K562 (cell line): ENCODE measurements around the gene ADGRL3. TPM values are rescaled to one million over a fixed set of nuclear protein-coding genes. Genes with fewer than 3 reads are reported as not detected.

ENCODE experiments used
- ATAC-seq: fragments of 200-7000 bp; cut with Tn5 transposase; 3 replicates; pipeline ENCODE4 v1.9.1; 2020; ENCODE audit warnings: moderate library complexity
- BruUV-seq: library from RNA; stranded (reverse); fragments of 400-500 nt; replicated peaks from 2 replicates; lab custom pipeline; 2021; lab: Mats Ljungman, UMichigan
- CTCF ChIA-PET: fragments of 300-600 bp; formaldehyde crosslinking; extraction: SDS; loops from one replicate; lab custom pipeline; 2021; ENCODE audit warnings: low intra/inter-chr PET ratio; lab: Yijun Ruan, JAX
- POLR2A ChIA-PET: fragments of 300-600, 350-650 bp; sonication (Branson Sonifier 250); formaldehyde crosslinking; extraction: SDS; loops from one replicate; lab custom pipeline; 2021; ENCODE audit warnings: antibody characterized with exemption, inconsistent platforms; lab: Yijun Ruan, JAX
- DNase-seq, 4 experiments: peaks; one replicate each; pipeline versions ENCODE4 v3.0.0 to v3.0.0-alpha.2; 2011 to 2018; ENCODE audit warnings: low spot score in 3 of 4, mixed read lengths in 3 of 4; ENCODE audit errors: extremely low read depth in 1 of 4
- FAIRE-seq: peaks from 2 replicates; lab custom pipeline; 2011; peaks lifted over from hg19 to GRCh38; lab: Jason Lieb, UNC
- H2AFZ ChIP-seq: 2 replicates; pipeline ENCODE4 v1.6.0; 2011; ENCODE audit warnings: low read depth, low read length, control low read depth, inconsistent platforms
- H3K27ac ChIP-seq: fragments of 200-600 bp; 3 replicates; pipeline ENCODE4 v1.8.0; 2011; ENCODE audit warnings: low read depth, mild to moderate bottlenecking, control low read depth, inconsistent platforms, low read length, moderate library complexity, mixed read lengths; ENCODE audit errors: extremely low read depth
- H3K27me3 ChIP-seq, 2 experiments: fragments of 300-600 bp in 1 of 2; 2 replicates in 1 of 2; 3 replicates in 1 of 2; pipeline versions ENCODE4 v1.6.0 to v1.8.0; 2011; ENCODE audit warnings: inconsistent platforms in 2 of 2, low read length in 2 of 2, mild to moderate bottlenecking in 1 of 2, mixed read lengths in 1 of 2, moderate library complexity in 1 of 2; ENCODE audit not compliant: control insufficient read depth in 2 of 2, insufficient read depth in 2 of 2
- H3K36me3 ChIP-seq: fragments of 300-600 bp; 3 replicates; pipeline ENCODE4 v1.8.0; 2011; ENCODE audit warnings: mild to moderate bottlenecking, low read length, inconsistent platforms; ENCODE audit not compliant: control insufficient read depth, insufficient read depth
- H3K4me1 ChIP-seq, 2 experiments: fragments of 200-600 bp in 1 of 2; replicated peaks in 1 of 2; 2 replicates in 1 of 2; 3 replicates in 1 of 2; pipeline versions ENCODE4 v1.5.1 to v1.8.0; 2011; ENCODE audit warnings: inconsistent platforms in 2 of 2, low read length in 2 of 2, mild to moderate bottlenecking in 1 of 2, mixed read lengths in 1 of 2, moderate library complexity in 1 of 2; ENCODE audit not compliant: control insufficient read depth in 2 of 2, insufficient read depth in 2 of 2
- H3K4me2 ChIP-seq: 2 replicates; pipeline ENCODE4 v1.6.1; 2011; ENCODE audit warnings: low read length, control low read depth, inconsistent platforms, mixed read lengths; ENCODE audit not compliant: insufficient read depth
- H3K4me3 ChIP-seq: fragments of 200-600 bp; sonication (generic), shearing (Covaris generic); 2 replicates; pipeline ENCODE4 v1.5.1; 2016; ENCODE audit warnings: control low read depth, inconsistent platforms
- H3K79me2 ChIP-seq: fragments of 200-600 bp; 3 replicates; pipeline ENCODE4 v1.8.0; 2011; ENCODE audit warnings: low read length, inconsistent platforms; ENCODE audit not compliant: control insufficient read depth, insufficient read depth
- H3K9ac ChIP-seq, 2 experiments: 2 replicates each; pipeline versions ENCODE4 v1.6.0 to v1.6.1; 2011; ENCODE audit warnings: low read depth in 2 of 2, low read length in 2 of 2, control low read depth in 1 of 2, inconsistent platforms in 1 of 2, mild to moderate bottlenecking in 1 of 2, mixed read lengths in 1 of 2; ENCODE audit not compliant: insufficient read depth in 1 of 2
- H3K9me1 ChIP-seq: one replicate; pipeline ENCODE4 v1.6.0; 2011; ENCODE audit warnings: inconsistent platforms, mild to moderate bottlenecking, low read length, moderate library complexity; ENCODE audit not compliant: control insufficient read depth, insufficient read depth
- H3K9me3 ChIP-seq: replicated peaks from 2 replicates; pipeline ENCODE4 v1.5.1; 2011; ENCODE audit warnings: low read depth, low read length, inconsistent platforms; ENCODE audit not compliant: control insufficient read depth, insufficient read depth
- H4K20me1 ChIP-seq: replicated peaks from 2 replicates; pipeline ENCODE4 v1.6.1; 2011; ENCODE audit warnings: low read length, inconsistent platforms, mixed read lengths; ENCODE audit not compliant: control insufficient read depth, insufficient read depth
- ATF7 ChIP-seq: fragments of 450-650 bp; IDR thresholded peaks from 2 replicates; pipeline ENCODE4 v1.7.1; 2014; ENCODE audit warnings: mild to moderate bottlenecking, moderate library complexity
- CTBP1 ChIP-seq: fragments of 450-650 bp; IDR thresholded peaks from 2 replicates; pipeline ENCODE4 v1.6.1; 2016; ENCODE audit warnings: borderline replicate concordance
- ELF4 ChIP-seq: fragments of 450-650 bp; formaldehyde crosslinking; IDR thresholded peaks from 2 replicates; pipeline ENCODE4 v1.4.0; 2022; ENCODE audit warnings: missing genetic modification characterization
- FOXA1 ChIP-seq: fragments of 450-650 bp; IDR thresholded peaks from 2 replicates; pipeline ENCODE4 v1.6.1; 2016; ENCODE audit warnings: mild to moderate bottlenecking, borderline replicate concordance
- FOXP4 ChIP-seq: sonication (generic); formaldehyde crosslinking; IDR thresholded peaks from 2 replicates; pipeline ENCODE4 v1.8.0; 2022; ENCODE audit warnings: mild to moderate bottlenecking, missing genetic modification reagents, borderline replicate concordance
- HIVEP1 ChIP-seq: fragments of 250-450 bp; sonication (Bioruptor Pico); IDR thresholded peaks from 2 replicates; pipeline ENCODE4 v1.4.0; 2020; ENCODE audit warnings: mild to moderate bottlenecking
- HMBOX1 ChIP-seq: sonication (generic); IDR thresholded peaks from 2 replicates; pipeline ENCODE4 v1.6.1; 2016
- HMG20B ChIP-seq: fragments of 250-450 bp; sonication (Bioruptor Pico); IDR thresholded peaks from 2 replicates; pipeline ENCODE4 v1.5.0; 2021; ENCODE audit warnings: mild to moderate bottlenecking
- PPARD ChIP-seq: fragments of 250-450 bp; sonication (Bioruptor Pico); IDR thresholded peaks from 2 replicates; pipeline ENCODE4 v1.8.0; 2022; ENCODE audit warnings: inconsistent platforms, mild to moderate bottlenecking, moderate library complexity
- PTRF ChIP-seq: fragments of 450-650 bp; IDR thresholded peaks from 2 replicates; pipeline ENCODE4 v1.6.1; 2016; ENCODE audit warnings: mild to moderate bottlenecking, missing genetic modification characterization, missing compliant biosample characterization
- RB1 ChIP-seq: fragments of 450-650 bp; IDR thresholded peaks from 2 replicates; pipeline ENCODE4 v1.6.1; 2017; ENCODE audit warnings: low read depth, mild to moderate bottlenecking
- RFX5 ChIP-seq: IDR thresholded peaks from 2 replicates; pipeline ENCODE4 v1.6.1; 2011; ENCODE audit warnings: low read depth, mild to moderate bottlenecking, improper control_type of control experiment, low read length
- SRSF3 ChIP-seq: fragments of 200-400 bp; formaldehyde crosslinking; IDR thresholded peaks from 2 replicates; pipeline ENCODE4 v1.6.1; 2016; ENCODE audit warnings: mild to moderate bottlenecking, low read length, moderate library complexity; ENCODE audit not compliant: insufficient read depth
- XRCC4 ChIP-seq: IDR thresholded peaks from one replicate; pipeline ENCODE4 v1.6.1; 2011; ENCODE audit not compliant: insufficient read depth, insufficient read length; ENCODE audit errors: extremely low read depth
- ZNF146 ChIP-seq: IDR thresholded peaks from one replicate; pipeline ENCODE4 v1.6.1; 2018; ENCODE audit warnings: missing compliant biosample characterization; ENCODE audit not compliant: unreplicated experiment
- ZNF316 ChIP-seq: fragments of 450-650 bp; IDR thresholded peaks from 2 replicates; pipeline ENCODE4 v1.6.1; 2016
- WGBS: fragments of 100-300 bp; shearing (Covaris generic); methylation state at CpG from one replicate; pipeline ENCODE4 v1.1.6; 2016; ENCODE audit warnings: low coverage, mixed read lengths; ENCODE audit not compliant: insufficient coverage; ENCODE audit errors: missing lambda C conversion rate; 5-methylcytosine and 5-hydroxymethylcytosine counted together
- in situ Hi-C: fragments of 300-500 bp; cut with MboI; formaldehyde crosslinking; loops from 4 replicates; pipeline ENCODE4 v1.15.0; 2018; ENCODE audit warnings: inconsistent platforms, mixed read lengths
- intact Hi-C: fragments of 100-400 bp; cut with micrococcal nuclease; formaldehyde crosslinking; loops from 2 replicates; pipeline ENCODE4 v1.14.2; 2022
- polyA plus RNA-seq, 8 experiments: library from polyadenylated mRNA; depleted of rRNA in 4 of 8; stranded (reverse) in 5 of 8; unstranded in 3 of 8; fragments of >200 nt; fragmentation: Nextera tagmentation in 2 of 8; fragmentation: Illumina TruSeq in 1 of 8; extraction: Ambion mirVana in 2 of 8; extraction: Trizol in 1 of 8; gene quantifications; 2 replicates each; pipeline versions ENCODE4 v1.2.1 to v1.2.3, GENCODE V29; 2011 to 2014; ENCODE audit warnings: inconsistent platforms in 1 of 8, missing spikeins in 1 of 8
- total RNA-seq, 7 experiments: library from RNA; depleted of rRNA in 6 of 7; stranded (reverse); fragments of >200 nt in 6 of 7; fragmentation: Illumina TruSeq in 2 of 7; extraction: Trizol in 2 of 7; gene quantifications; 2 replicates each; pipeline versions ENCODE4 v1.2.1 to v1.2.3, GENCODE V29; 2011 to 2021; ENCODE audit warnings: low replicate concordance in 1 of 7

Gene ADGRL3
- total and polyA plus RNA-seq, 9 of the 15 experiments (the other 6 are each of a cell fraction or from before 2014, with no cell fraction given): 0.03 to 0.14 (median 0.04) TPM; not detected in 2

GRCh38 chr4:61723492-61723891, 523.4 kb downstream of the ADGRL3 start:
- WGBS: 0% methylated on average over 6 of the region's 7 CpGs
- no TSS peak for BruUV-seq
- Histone ChIP-seq H3K36me3 (no peaks in the 10 kb centered on the region), H3K4me2 (no peak overlapping the region), H3K4me1 (no peaks in the 10 kb centered on the region), H4K20me1 (no peaks in the 10 kb centered on the region), H3K79me2 (no peaks in the 10 kb centered on the region), H3K4me3 (no peak overlapping the region), H3K9ac (no peak overlapping the region), H3K27me3 (no peaks in the 10 kb centered on the region), H3K9me3 (no peaks in the 10 kb centered on the region), H2AFZ (no peak overlapping the region), H3K27ac (no peak overlapping the region), H3K9me1 (no peaks in the 10 kb centered on the region)
- no peak for TF ChIP-seq RFX5
- no peak for TF ChIP-seq PTRF
- TF ChIP-seq HMG20B: no peak
- no peak for TF ChIP-seq ATF7
- no peak for TF ChIP-seq CTBP1
- TF ChIP-seq ZNF146 (CRISPR knock-in tag): no peak
- TF ChIP-seq FOXA1: no peak
- no peak for TF ChIP-seq FOXP4 (CRISPR knock-in tag)
- TF ChIP-seq XRCC4: no peak
- TF ChIP-seq HIVEP1 (CRISPR knock-in tag): no peak
- TF ChIP-seq SRSF3: no peak
- no peak for TF ChIP-seq ZNF316
- TF ChIP-seq PPARD (CRISPR knock-in tag): no peak
- TF ChIP-seq ELF4 (CRISPR knock-in tag): no peak
- TF ChIP-seq RB1: no peak
- no peak for TF ChIP-seq HMBOX1
- in situ Hi-C loops: no loop called here
- intact Hi-C loops: no loop called here
- no peak for ATAC-seq
- FAIRE-seq: no peak
- ChIA-PET POLR2A (no interaction called here), CTCF (no interaction called here)
- DNase-seq: no peak
